H9 (cell line): ENCODE data around the gene C16orf78. TPM values are rescaled to one million over a fixed set of nuclear protein-coding genes. Genes with fewer than 3 reads are reported as not detected.
A peak's percentile ranks its signal among the peaks of the same experiment; 100 is the strongest.

Experiments
- DNase-seq: peaks from one replicate; pipeline ENCODE4 v3.0.0-alpha.2; 2017
- H2AFZ ChIP-seq: one replicate; pipeline ENCODE4 v1.6.1; 2013; ENCODE audit warnings: mild to moderate bottlenecking, low read length, control low read depth, moderate library complexity
- H2AK5ac ChIP-seq: 2 replicates; pipeline ENCODE4 v1.6.1; 2013; ENCODE audit warnings: low read length, control low read depth, mixed read lengths; ENCODE audit not compliant: insufficient read length
- H2BK120ac ChIP-seq: one replicate; pipeline ENCODE4 v1.6.1; 2013; ENCODE audit warnings: low read depth, mild to moderate bottlenecking, low read length, control low read depth, inconsistent platforms; ENCODE audit not compliant: poor library complexity, severe bottlenecking
- H2BK12ac ChIP-seq: 2 replicates; pipeline ENCODE4 v1.6.1; 2013; ENCODE audit warnings: low read length, control low read depth, mixed read lengths, low read depth; ENCODE audit not compliant: insufficient read length
- H2BK15ac ChIP-seq: 2 replicates; pipeline ENCODE4 v1.6.1; 2013; ENCODE audit warnings: low read depth, low read length, control low read depth
- H2BK20ac ChIP-seq: one replicate; pipeline ENCODE4 v1.6.1; 2013; ENCODE audit warnings: low read depth, mild to moderate bottlenecking, low read length, control low read depth, inconsistent platforms; ENCODE audit not compliant: poor library complexity, severe bottlenecking
- H2BK5ac ChIP-seq: 2 replicates; pipeline ENCODE4 v1.6.1; 2013; ENCODE audit warnings: low read length, control low read depth, mixed read lengths; ENCODE audit not compliant: insufficient read length
- H3K14ac ChIP-seq: 2 replicates; pipeline ENCODE4 v1.6.1; 2013; ENCODE audit warnings: low read length, control low read depth; ENCODE audit not compliant: insufficient read depth
- H3K18ac ChIP-seq: 2 replicates; pipeline ENCODE4 v1.6.1; 2013; ENCODE audit warnings: low read depth, mild to moderate bottlenecking, mixed read lengths, low read length, control low read depth; ENCODE audit not compliant: insufficient read length
- H3K23ac ChIP-seq: 2 replicates; pipeline ENCODE4 v1.6.1; 2013; ENCODE audit warnings: low read length, control low read depth, mixed read lengths, low read depth; ENCODE audit not compliant: insufficient read length
- H3K23me2 ChIP-seq: 2 replicates; pipeline ENCODE4 v1.6.1; 2013; ENCODE audit warnings: low read depth, mild to moderate bottlenecking, mixed read lengths, low read length, control low read depth; ENCODE audit not compliant: insufficient read length, poor library complexity, severe bottlenecking
- H3K27ac ChIP-seq: 2 replicates; pipeline ENCODE4 v1.5.1; 2013; ENCODE audit warnings: low read length, control low read depth, mixed read lengths, low read depth; ENCODE audit not compliant: insufficient read length
- H3K27me3 ChIP-seq: 2 replicates; pipeline ENCODE4 v1.6.1; 2013; ENCODE audit warnings: low read length, control low read depth, inconsistent platforms; ENCODE audit not compliant: insufficient read depth
- H3K4ac ChIP-seq: 2 replicates; pipeline ENCODE4 v1.6.1; 2013; ENCODE audit warnings: low read depth, mild to moderate bottlenecking, control low read depth, inconsistent platforms, low read length, moderate library complexity
- H3K4me1 ChIP-seq: 2 replicates; pipeline ENCODE4 v1.6.1; 2013; ENCODE audit warnings: low read length, control low read depth, inconsistent platforms; ENCODE audit not compliant: insufficient read depth
- H3K4me2 ChIP-seq: 2 replicates; pipeline ENCODE4 v1.6.1; 2013; ENCODE audit warnings: low read length, control low read depth, mixed read lengths; ENCODE audit not compliant: insufficient read length, insufficient read depth
- H3K56ac ChIP-seq: 2 replicates; pipeline ENCODE4 v1.6.1; 2013; ENCODE audit warnings: low read depth, mild to moderate bottlenecking, mixed read lengths, low read length, control low read depth; ENCODE audit not compliant: insufficient read length
- H3K79me1 ChIP-seq: 2 replicates; pipeline ENCODE4 v1.6.1; 2013; ENCODE audit warnings: low read depth, mild to moderate bottlenecking, moderate library complexity, low read length, control low read depth, inconsistent platforms; ENCODE audit not compliant: insufficient read depth, poor library complexity, severe bottlenecking
- H3K79me2 ChIP-seq: 2 replicates; pipeline ENCODE4 v1.6.1; 2013; ENCODE audit warnings: low read length, control low read depth, inconsistent platforms; ENCODE audit not compliant: insufficient read depth
- H3K9ac ChIP-seq: 2 replicates; pipeline ENCODE4 v1.6.1; 2013; ENCODE audit warnings: low read length, control low read depth, mixed read lengths; ENCODE audit not compliant: insufficient read length; ENCODE audit errors: extremely low read depth
- H3K9me3 ChIP-seq: one replicate; pipeline ENCODE4 v1.6.1; 2013; ENCODE audit warnings: low read depth, low read length, inconsistent platforms; ENCODE audit not compliant: control insufficient read depth
- H3T11ph ChIP-seq: one replicate; pipeline ENCODE4 v1.6.1; 2013; ENCODE audit warnings: mild to moderate bottlenecking, low read length, control low read depth, inconsistent platforms
- H4K20me1 ChIP-seq: one replicate; pipeline ENCODE4 v1.6.1; 2013; ENCODE audit not compliant: control insufficient read depth, insufficient read length, insufficient read depth
- H4K5ac ChIP-seq: 2 replicates; pipeline ENCODE4 v1.6.1; 2013; ENCODE audit warnings: low read depth, mild to moderate bottlenecking, mixed read lengths, low read length, control low read depth; ENCODE audit not compliant: insufficient read length
- H4K8ac ChIP-seq: replicated peaks from 2 replicates; pipeline ENCODE4 v1.6.1; 2013; ENCODE audit warnings: low read length, control low read depth, mixed read lengths, low read depth; ENCODE audit not compliant: insufficient read length
- H4K91ac ChIP-seq: 2 replicates; pipeline ENCODE4 v1.6.1; 2013; ENCODE audit warnings: low read depth, mild to moderate bottlenecking, moderate library complexity, mixed read lengths, low read length, control low read depth; ENCODE audit not compliant: insufficient read length
- H3K27ac Mint-ChIP-seq, 3 experiments: 2 replicates in 2 of 3; 3 replicates in 1 of 3; pipeline ENCODE4 v1.8.0; 2020 to 2021; ENCODE audit warnings: mixed read lengths in 3 of 3, mild to moderate bottlenecking in 1 of 3, moderate library complexity in 1 of 3
- H3K27me3 Mint-ChIP-seq: 2 replicates; pipeline ENCODE4 v1.8.0; 2021; ENCODE audit warnings: low read depth, mild to moderate bottlenecking, moderate library complexity, mixed read lengths
- H3K36me3 Mint-ChIP-seq, 3 experiments: 2 replicates in 2 of 3; 3 replicates in 1 of 3; pipeline ENCODE4 v1.8.0; 2020 to 2021; ENCODE audit warnings: low read depth in 3 of 3, mixed read lengths in 3 of 3; ENCODE audit not compliant: insufficient read depth in 1 of 3
- H3K4me1 Mint-ChIP-seq, 2 experiments: 2 replicates each; pipeline ENCODE4 v1.8.0; 2020; ENCODE audit warnings: mixed read lengths in 2 of 2
- H3K4me3 Mint-ChIP-seq, 2 experiments: 2 replicates in 1 of 2; 3 replicates in 1 of 2; pipeline ENCODE4 v1.8.0; 2020 to 2021; ENCODE audit warnings: mild to moderate bottlenecking in 2 of 2, mixed read lengths in 2 of 2, moderate library complexity in 1 of 2
- H3K9me3 Mint-ChIP-seq, 2 experiments: 2 replicates in 1 of 2; 3 replicates in 1 of 2; pipeline ENCODE4 v1.8.0; 2020; ENCODE audit warnings: mild to moderate bottlenecking in 2 of 2, mixed read lengths in 2 of 2, moderate library complexity in 1 of 2
- CTCF ChIP-seq: fragments of 200-600 bp; sonication (generic); conservative IDR thresholded peaks from 3 replicates; pipeline ENCODE4 v1.8.0; 2021; ENCODE audit warnings: antibody characterized with exemption, mild to moderate bottlenecking
- WGBS: extraction: QIAGEN DNeasy Blood & Tissue Kit; methylation state at CpG from one replicate; pipeline ENCODE4 v1.1.7; 2013; ENCODE audit warnings: missing lambda C conversion rate, low lambda C conversion rate, mixed read lengths; ENCODE audit not compliant: insufficient read length; ENCODE audit errors: extremely low coverage; 5-methylcytosine and 5-hydroxymethylcytosine counted together
- total RNA-seq: library from RNA; stranded (reverse); gene quantifications from 2 replicates; pipeline ENCODE4 v1.2.1, GENCODE V29; 2021

C16orf78 gene
- total RNA-seq, 1 experiment from 2014 or later = not detected

- H2BK120ac ChIP-seq = no peak overlapping the region
- H3K9me3 Mint-ChIP-seq = no peaks in the 10 kb centered on the region
- no peaks in the 10 kb centered on the region for H3K4me1 ChIP-seq
- no peaks in the 10 kb centered on the region for H3K36me3 Mint-ChIP-seq
- no peak overlapping the region for H2BK5ac ChIP-seq
- H2AK5ac ChIP-seq = no peak overlapping the region
- no peaks in the 10 kb centered on the region for H3K79me1 ChIP-seq
- no peak overlapping the region for H3K4me2 ChIP-seq
- no peak overlapping the region for H3T11ph ChIP-seq
- H3K9me3 ChIP-seq = no peaks in the 10 kb centered on the region
- H2AFZ ChIP-seq = no peak overlapping the region
- H4K5ac ChIP-seq = no peak overlapping the region
- H3K56ac ChIP-seq = no peak overlapping the region
- DNase-seq = peak; percentile 4
- no peak overlapping the region for H3K27ac Mint-ChIP-seq
- H3K27me3 Mint-ChIP-seq = peaks cover 6% of the 10 kb centered on the region
- H3K14ac ChIP-seq = no peak overlapping the region
- H3K23me2 ChIP-seq = no peaks in the 10 kb centered on the region
- H3K4me1 Mint-ChIP-seq = peaks cover 0 to 4% of the 10 kb centered on the region in 2 experiments; a peak in 2 of 4 replicates
- no peak overlapping the region for H4K91ac ChIP-seq
- H3K27me3 ChIP-seq = no peaks in the 10 kb centered on the region
- no peak for TF ChIP-seq CTCF
- no peaks in the 10 kb centered on the region for H3K79me2 ChIP-seq
- no peak overlapping the region for H2BK20ac ChIP-seq
- H3K23ac ChIP-seq = no peak overlapping the region
- H4K8ac ChIP-seq = no peak overlapping the region
- H2BK12ac ChIP-seq = no peak overlapping the region
- no peak overlapping the region for H3K4me3 Mint-ChIP-seq
- H3K9ac ChIP-seq = no peak overlapping the region
- H3K4ac ChIP-seq = no peak overlapping the region
- no CpG with 5 or more reads among the region's 2 CpGs for WGBS
- no peak overlapping the region for H3K18ac ChIP-seq
- no peaks in the 10 kb centered on the region for H4K20me1 ChIP-seq
- H2BK15ac ChIP-seq = no peak overlapping the region
- H3K27ac ChIP-seq = no peak overlapping the region
Observed at GRCh38 chr16:49409121-49409520, 35.5 kb downstream of the C16orf78 start.
